K562 (cell line): ENCODE results near the gene RXYLT1.

Experiments used
- CBFA2T2 ChIP-seq: fragments of 450-650 bp; conservative IDR thresholded peaks from 2 replicates; pipeline ENCODE4 v1.6.1; 2017; ENCODE audit warnings: mild to moderate bottlenecking
- CGGBP1 ChIP-seq: fragments of 250-450 bp; sonication (Bioruptor Pico); IDR thresholded peaks from 2 replicates; pipeline ENCODE4 v1.9.0; 2021; ENCODE audit warnings: mild to moderate bottlenecking
- CTCF ChIP-seq, 3 experiments: IDR thresholded peaks in 2 of 3; conservative IDR thresholded peaks in 1 of 3; 2 replicates each; pipeline ENCODE4 v1.5.1; 2011 to 2012; ENCODE audit warnings: low read length in 3 of 3, mild to moderate bottlenecking in 3 of 3, control low read depth in 2 of 3, improper control_type of control experiment in 1 of 3, inconsistent platforms in 1 of 3, low read depth in 1 of 3, mixed read lengths in 1 of 3, moderate library complexity in 1 of 3; ENCODE audit not compliant: insufficient read depth in 2 of 3
- EZH2 ChIP-seq: IDR thresholded peaks from 2 replicates; pipeline ENCODE4 v1.6.1; 2012; ENCODE audit warnings: low read depth, mild to moderate bottlenecking, inconsistent platforms, low read length, borderline replicate concordance
- IRF1 ChIP-seq: sonication (generic); formaldehyde crosslinking; IDR thresholded peaks from 2 replicates; pipeline ENCODE4 v1.8.0; 2022; ENCODE audit warnings: missing genetic modification reagents, mild to moderate bottlenecking, borderline replicate concordance
- KAT7 ChIP-seq: sonication (generic); formaldehyde crosslinking; IDR thresholded peaks from 2 replicates; pipeline ENCODE4 v1.8.0; 2022; ENCODE audit warnings: missing genetic modification reagents, mild to moderate bottlenecking, borderline replicate concordance
- KLF1 ChIP-seq: fragments of 450-650 bp; IDR thresholded peaks from 2 replicates; pipeline ENCODE4 v1.6.1; 2016; ENCODE audit warnings: missing genetic modification characterization, missing compliant biosample characterization
- POLR2A ChIP-seq: fragments of 450-650 bp; conservative IDR thresholded peaks from 2 replicates; pipeline ENCODE4 v1.6.1; 2016
- POLR2AphosphoS2 ChIP-seq: IDR thresholded peaks from 2 replicates; pipeline ENCODE4 v1.6.1; 2012; ENCODE audit warnings: low read length, improper control_type of control experiment
- POLR2AphosphoS5 ChIP-seq: IDR thresholded peaks from 2 replicates; pipeline ENCODE4 v1.6.1; 2011; ENCODE audit warnings: mild to moderate bottlenecking, low read depth, low read length, moderate library complexity; ENCODE audit not compliant: control insufficient read depth, insufficient read depth
- ZNF239 ChIP-seq: fragments of 250-450 bp; sonication (Bioruptor Pico); IDR thresholded peaks from 2 replicates; pipeline ENCODE4 v1.4.0; 2020; ENCODE audit warnings: mild to moderate bottlenecking
- TF ChIP-seq, protein P1 (sequence below): fragments of 450-650 bp; IDR thresholded peaks from 2 replicates; pipeline ENCODE4 v1.7.0; 2016; ENCODE audit warnings: borderline replicate concordance
- TF ChIP-seq, protein P2 (sequence below): sonication (generic); formaldehyde crosslinking; IDR thresholded peaks from 2 replicates; pipeline ENCODE4 v1.8.1; 2023; ENCODE audit warnings: mild to moderate bottlenecking, missing genetic modification reagents, moderate library complexity
- TF ChIP-seq, protein P3 (sequence below), 2 experiments: fragments of 450-650 bp; conservative IDR thresholded peaks; 2 replicates each; pipeline ENCODE4 v1.6.1; 2017; ENCODE audit warnings: mild to moderate bottlenecking in 2 of 2, moderate library complexity in 2 of 2

GRCh38 chr12:63836046-63836445 lies 56.3 kb downstream of the RXYLT1 start:
- TF ChIP-seq ZNF239 (CRISPR knock-in tag) (no peak), CGGBP1 (CRISPR knock-in tag) (no peak), CTCF (IDR thresholded peaks at IDR 0.05 in 2 of 3, conservative IDR thresholded peaks at IDR 0.05 in 1 of 3; ENCODE audit: insufficient read depth in 2 of 3, low read depth in 1 of 3, low read length in 3 of 3) (no peak), EZH2 (no peak), POLR2AphosphoS5 (no peak), KAT7 (CRISPR knock-in tag) (no peak), KLF1 (no peak), IRF1 (CRISPR knock-in tag) (no peak), POLR2A (no peak), CBFA2T2 (no peak), POLR2AphosphoS2 (no peak)
- TF ChIP-seq, protein P1, sequence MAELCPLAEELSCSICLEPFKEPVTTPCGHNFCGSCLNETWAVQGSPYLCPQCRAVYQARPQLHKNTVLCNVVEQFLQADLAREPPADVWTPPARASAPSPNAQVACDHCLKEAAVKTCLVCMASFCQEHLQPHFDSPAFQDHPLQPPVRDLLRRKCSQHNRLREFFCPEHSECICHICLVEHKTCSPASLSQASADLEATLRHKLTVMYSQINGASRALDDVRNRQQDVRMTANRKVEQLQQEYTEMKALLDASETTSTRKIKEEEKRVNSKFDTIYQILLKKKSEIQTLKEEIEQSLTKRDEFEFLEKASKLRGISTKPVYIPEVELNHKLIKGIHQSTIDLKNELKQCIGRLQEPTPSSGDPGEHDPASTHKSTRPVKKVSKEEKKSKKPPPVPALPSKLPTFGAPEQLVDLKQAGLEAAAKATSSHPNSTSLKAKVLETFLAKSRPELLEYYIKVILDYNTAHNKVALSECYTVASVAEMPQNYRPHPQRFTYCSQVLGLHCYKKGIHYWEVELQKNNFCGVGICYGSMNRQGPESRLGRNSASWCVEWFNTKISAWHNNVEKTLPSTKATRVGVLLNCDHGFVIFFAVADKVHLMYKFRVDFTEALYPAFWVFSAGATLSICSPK, result no peak
- TF ChIP-seq, protein P2, sequence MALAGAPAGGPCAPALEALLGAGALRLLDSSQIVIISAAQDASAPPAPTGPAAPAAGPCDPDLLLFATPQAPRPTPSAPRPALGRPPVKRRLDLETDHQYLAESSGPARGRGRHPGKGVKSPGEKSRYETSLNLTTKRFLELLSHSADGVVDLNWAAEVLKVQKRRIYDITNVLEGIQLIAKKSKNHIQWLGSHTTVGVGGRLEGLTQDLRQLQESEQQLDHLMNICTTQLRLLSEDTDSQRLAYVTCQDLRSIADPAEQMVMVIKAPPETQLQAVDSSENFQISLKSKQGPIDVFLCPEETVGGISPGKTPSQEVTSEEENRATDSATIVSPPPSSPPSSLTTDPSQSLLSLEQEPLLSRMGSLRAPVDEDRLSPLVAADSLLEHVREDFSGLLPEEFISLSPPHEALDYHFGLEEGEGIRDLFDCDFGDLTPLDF (CRISPR knock-in tag), result no peak
- TF ChIP-seq, protein P3, sequence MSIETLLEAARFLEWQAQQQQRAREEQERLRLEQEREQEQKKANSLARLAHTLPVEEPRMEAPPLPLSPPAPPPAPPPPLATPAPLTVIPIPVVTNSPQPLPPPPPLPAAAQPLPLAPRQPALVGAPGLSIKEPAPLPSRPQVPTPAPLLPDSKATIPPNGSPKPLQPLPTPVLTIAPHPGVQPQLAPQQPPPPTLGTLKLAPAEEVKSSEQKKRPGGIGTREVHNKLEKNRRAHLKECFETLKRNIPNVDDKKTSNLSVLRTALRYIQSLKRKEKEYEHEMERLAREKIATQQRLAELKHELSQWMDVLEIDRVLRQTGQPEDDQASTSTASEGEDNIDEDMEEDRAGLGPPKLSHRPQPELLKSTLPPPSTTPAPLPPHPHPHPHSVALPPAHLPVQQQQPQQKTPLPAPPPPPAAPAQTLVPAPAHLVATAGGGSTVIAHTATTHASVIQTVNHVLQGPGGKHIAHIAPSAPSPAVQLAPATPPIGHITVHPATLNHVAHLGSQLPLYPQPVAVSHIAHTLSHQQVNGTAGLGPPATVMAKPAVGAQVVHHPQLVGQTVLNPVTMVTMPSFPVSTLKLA (conservative IDR thresholded peaks at IDR 0.05), result no peak
